ENCODE measurements around the gene COPG2. TPM values are rescaled to one million over a fixed set of nuclear protein-coding genes. Genes with fewer than 3 reads are reported as not detected.

COPG2 gene
- total RNA-seq, 1 donor from 2014 or later: 27.4 TPM

DNA sequence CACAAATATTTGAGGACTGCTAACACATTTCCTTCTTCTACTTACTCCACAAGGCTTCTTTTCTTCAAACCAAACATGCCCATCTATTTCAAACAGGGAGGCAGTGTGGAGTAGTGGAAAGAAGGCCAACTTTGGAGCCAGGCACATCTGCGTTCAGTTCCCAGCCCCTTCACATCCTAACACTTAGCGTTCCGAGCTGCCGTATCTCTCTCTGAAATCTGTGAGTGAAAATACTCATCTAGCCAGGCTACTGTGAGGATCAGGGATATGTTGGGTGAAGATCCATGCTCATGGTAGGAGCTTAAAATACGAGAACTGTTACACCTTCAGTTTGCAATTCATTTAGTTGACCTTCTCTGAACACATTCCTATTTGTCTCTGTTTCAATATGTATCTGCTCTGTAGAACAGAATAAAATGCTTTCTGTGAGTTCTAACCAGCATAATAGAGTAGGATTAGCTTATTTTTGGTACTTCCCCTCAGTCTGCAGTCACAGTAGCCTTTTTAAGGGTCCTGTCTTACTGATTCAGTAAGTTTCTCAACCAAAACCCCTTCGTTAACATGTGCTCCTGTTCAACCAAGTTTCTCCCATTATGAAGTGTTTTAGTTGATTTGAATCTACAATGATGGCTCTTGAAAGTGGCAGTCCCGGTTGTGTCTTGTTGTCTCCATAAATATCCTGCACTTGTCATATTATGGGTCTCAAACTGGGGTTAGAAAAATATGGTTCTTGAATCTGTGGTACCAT lies 180.0 kb downstream of the COPG2 start:
- Mint-ChIP-seq H3K36me3 (ENCODE audit: low read depth) (no peaks in the 10 kb centered on the region), H3K27ac (no peak overlapping the region), H3K27me3 (ENCODE audit: low read depth) (peaks cover 71% of the 10 kb centered on the region), H3K4me3 (ENCODE audit: low read depth) (no peak overlapping the region), H3K4me1 (ENCODE audit: low read depth) (peaks cover 24% of the 10 kb centered on the region), H3K9me3 (no peaks in the 10 kb centered on the region)
- intact Hi-C loops (cut with micrococcal nuclease): loop anchor here (5.0 to 10.0 kb wide), 3 partner anchors 234 to 269 kb away; no protein-coding TSS in a partner anchor
- no peak for DNase-seq (ENCODE audit: low spot score)

DNA sequence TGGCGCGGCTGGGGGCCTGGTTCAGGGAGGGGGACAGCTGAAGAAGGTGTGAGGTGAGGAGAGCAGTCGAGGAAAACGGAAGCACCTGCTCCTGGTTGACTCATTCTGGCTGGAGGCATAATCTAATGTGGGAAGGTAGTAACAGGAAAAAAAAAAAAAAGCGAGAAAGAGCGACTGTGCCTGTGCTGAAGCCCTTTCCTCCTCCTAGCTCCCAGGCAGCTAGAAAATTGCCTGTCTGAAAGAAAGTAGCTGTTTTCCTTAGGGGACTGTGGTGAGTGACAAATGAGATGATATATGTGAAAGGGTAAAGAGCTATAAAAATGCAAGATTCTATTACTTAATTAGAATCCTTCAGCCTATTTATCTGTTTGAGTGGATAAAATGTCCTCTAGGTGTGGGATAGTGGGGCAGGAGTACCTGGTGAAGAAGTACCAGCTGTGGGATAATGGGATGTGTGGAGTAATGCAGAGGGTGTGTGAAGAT lies 181.6 kb downstream of the COPG2 start:
- peaks cover 60% of the 10 kb centered on the region for H3K27me3 Mint-ChIP-seq (ENCODE audit: low read depth)

DNA sequence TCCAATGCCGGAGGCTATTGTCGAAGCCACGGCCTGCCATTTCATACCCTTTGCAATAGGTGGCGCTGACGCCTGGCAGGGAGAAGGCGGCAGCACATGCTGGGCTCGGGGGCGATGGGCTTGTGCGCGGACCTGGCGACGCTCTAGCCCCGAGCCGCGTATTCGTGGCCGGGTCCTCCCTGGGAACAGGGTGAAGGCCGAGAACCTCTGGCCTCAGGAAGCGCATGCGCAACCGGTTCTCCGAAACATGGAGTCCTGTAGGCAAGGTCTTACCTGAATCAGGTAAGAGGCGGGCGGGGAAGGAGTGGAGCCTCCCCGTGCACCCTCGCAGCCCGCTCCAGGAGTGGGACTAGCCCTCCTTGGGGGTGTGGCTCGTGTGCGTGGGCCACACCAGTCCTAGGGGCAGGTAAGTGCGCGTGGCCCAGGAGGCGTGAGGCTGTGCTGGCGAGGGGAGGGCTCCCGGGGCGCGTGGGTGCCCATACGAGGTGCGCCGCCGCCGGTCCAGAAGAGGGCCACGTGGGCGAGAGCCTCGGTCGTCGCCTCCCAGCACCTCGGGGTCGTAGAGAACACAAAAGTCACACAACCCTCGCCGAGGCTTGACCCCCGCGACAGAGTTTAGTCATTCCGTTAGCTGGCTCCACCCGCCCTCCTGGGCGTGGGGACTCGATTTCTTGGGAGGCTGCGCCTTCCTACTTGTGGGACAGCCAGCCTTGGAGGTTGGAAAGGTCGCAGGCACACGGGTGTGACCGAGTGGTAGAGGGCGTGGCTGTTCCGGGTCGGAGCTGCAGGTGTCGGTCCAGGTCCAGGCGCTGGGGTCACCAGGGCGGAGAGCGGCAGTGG lies 182.2 kb downstream of the COPG2 start:
- intact Hi-C loops (cut with micrococcal nuclease): loop anchor here (5.0 to 10.0 kb wide), 3 partner anchors 236 to 271 kb away; no protein-coding TSS in a partner anchor
- peak; percentile 37 for DNase-seq (ENCODE audit: low spot score)
- Mint-ChIP-seq H3K27ac (peak overlapping the region; percentile 3), H3K36me3 (ENCODE audit: low read depth) (no peaks in the 10 kb centered on the region), H3K27me3 (ENCODE audit: low read depth) (peaks cover 58% of the 10 kb centered on the region), H3K4me3 (ENCODE audit: low read depth) (peak overlapping the region; percentile 78), H3K4me1 (ENCODE audit: low read depth) (peaks cover 22% of the 10 kb centered on the region), H3K9me3 (no peaks in the 10 kb centered on the region)

More for the DNA sequence above, 181.6 kb downstream of the COPG2 start:
- Mint-ChIP-seq H3K4me1 (ENCODE audit: low read depth) (peaks cover 23% of the 10 kb centered on the region), H3K9me3 (no peaks in the 10 kb centered on the region), H3K36me3 (ENCODE audit: low read depth) (no peaks in the 10 kb centered on the region), H3K27ac (no peak overlapping the region), H3K4me3 (ENCODE audit: low read depth) (peak overlapping the region; percentile 78)
- intact Hi-C loops (cut with micrococcal nuclease): loop anchor here (5.0 to 10.0 kb wide), 3 partner anchors 235 to 270 kb away; no protein-coding TSS in a partner anchor
- DNase-seq (ENCODE audit: low spot score): no peak

DNA sequence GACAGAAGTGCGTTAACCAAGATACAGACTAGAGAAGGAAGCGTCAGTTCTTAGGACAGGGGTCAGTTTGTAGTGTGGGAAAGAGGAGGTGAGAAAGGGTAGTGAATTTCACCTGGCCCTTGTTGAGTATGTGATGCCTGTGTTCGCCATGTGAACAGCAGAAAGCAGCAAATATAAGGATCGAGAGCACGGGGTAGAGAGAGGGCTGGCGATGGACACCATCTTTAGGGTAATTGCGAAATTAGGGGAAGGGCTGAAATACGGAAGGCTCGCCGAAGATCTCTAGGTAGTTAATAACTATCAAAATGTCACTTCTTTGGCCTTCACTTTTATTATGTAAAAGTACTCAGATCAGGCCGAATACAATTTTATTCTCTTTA lies 182.8 kb downstream of the COPG2 start:
- intact Hi-C loops (cut with micrococcal nuclease): loop anchor here (5.0 to 10.0 kb wide), 3 partner anchors 237 to 272 kb away; no protein-coding TSS in a partner anchor
- no peak for DNase-seq (ENCODE audit: low spot score)
- H3K4me3 Mint-ChIP-seq (ENCODE audit: low read depth): peak overlapping the region; percentile 42
- no peaks in the 10 kb centered on the region for H3K9me3 Mint-ChIP-seq
- H3K27ac Mint-ChIP-seq: no peak overlapping the region
- H3K4me1 Mint-ChIP-seq (ENCODE audit: low read depth): peaks cover 19% of the 10 kb centered on the region
- peaks cover 53% of the 10 kb centered on the region for H3K27me3 Mint-ChIP-seq (ENCODE audit: low read depth)
- no peaks in the 10 kb centered on the region for H3K36me3 Mint-ChIP-seq (ENCODE audit: low read depth)

DNA sequence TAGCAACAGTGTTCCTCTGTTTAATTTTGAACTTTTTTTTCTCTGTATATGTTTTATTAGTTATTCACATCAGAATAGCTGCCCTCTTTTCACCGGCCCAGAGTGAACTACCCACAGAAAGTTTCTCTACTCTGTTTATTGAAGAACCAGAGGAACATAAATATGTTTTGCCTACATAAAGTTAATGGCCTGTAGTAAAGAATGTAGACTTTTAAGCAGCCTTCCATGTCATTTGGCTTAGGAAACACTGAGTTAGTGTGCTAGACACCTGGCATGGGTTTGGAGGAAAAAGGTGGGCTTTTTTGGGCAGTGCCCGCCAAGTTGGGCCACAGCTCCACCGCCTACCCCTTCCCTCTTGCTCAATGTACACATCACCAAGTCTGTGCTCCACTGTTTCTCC lies 185.5 kb downstream of the COPG2 start:
- Mint-ChIP-seq H3K4me1 (ENCODE audit: low read depth) (peaks cover 19% of the 10 kb centered on the region), H3K27ac (no peak overlapping the region), H3K36me3 (ENCODE audit: low read depth) (no peaks in the 10 kb centered on the region), H3K9me3 (peaks cover 11% of the 10 kb centered on the region), H3K27me3 (ENCODE audit: low read depth) (peaks cover 36% of the 10 kb centered on the region), H3K4me3 (ENCODE audit: low read depth) (no peak overlapping the region)
- intact Hi-C loops (cut with micrococcal nuclease): loop anchor here (10.0 kb wide), 1 partner anchor 238 kb away; no protein-coding TSS in a partner anchor
- no peak for DNase-seq (ENCODE audit: low spot score)

DNA sequence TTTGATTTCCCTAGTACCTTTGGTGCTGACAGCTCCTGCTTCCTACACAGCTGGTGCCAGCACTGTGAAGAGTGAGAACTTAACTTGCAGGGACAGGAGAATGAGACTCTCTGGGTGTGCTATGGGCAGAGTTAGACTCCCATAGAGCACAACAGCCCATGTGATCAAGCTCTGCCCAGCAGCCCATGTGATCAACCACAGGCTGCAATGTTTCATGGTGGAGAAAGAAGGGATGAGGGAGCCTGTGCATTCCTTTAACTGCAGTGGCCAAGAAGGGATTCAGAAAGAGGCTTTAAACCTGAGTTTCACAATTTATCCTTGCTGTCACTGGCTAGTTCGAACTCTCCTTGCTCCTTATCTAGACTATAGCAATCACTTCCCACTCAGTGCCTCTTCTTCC lies 186.7 kb downstream of the COPG2 start:
- H3K4me3 Mint-ChIP-seq (ENCODE audit: low read depth): no peak overlapping the region
- H3K4me1 Mint-ChIP-seq (ENCODE audit: low read depth): peaks cover 15% of the 10 kb centered on the region
- peaks cover 29% of the 10 kb centered on the region for H3K27me3 Mint-ChIP-seq (ENCODE audit: low read depth)
- H3K27ac Mint-ChIP-seq: no peak overlapping the region
- no peaks in the 10 kb centered on the region for H3K36me3 Mint-ChIP-seq (ENCODE audit: low read depth)
- intact Hi-C loops (cut with micrococcal nuclease): loop anchor here (10.0 kb wide), 1 partner anchor 237 kb away; no protein-coding TSS in a partner anchor
- no peak for DNase-seq (ENCODE audit: low spot score)
- peaks cover 14% of the 10 kb centered on the region for H3K9me3 Mint-ChIP-seq

DNA sequence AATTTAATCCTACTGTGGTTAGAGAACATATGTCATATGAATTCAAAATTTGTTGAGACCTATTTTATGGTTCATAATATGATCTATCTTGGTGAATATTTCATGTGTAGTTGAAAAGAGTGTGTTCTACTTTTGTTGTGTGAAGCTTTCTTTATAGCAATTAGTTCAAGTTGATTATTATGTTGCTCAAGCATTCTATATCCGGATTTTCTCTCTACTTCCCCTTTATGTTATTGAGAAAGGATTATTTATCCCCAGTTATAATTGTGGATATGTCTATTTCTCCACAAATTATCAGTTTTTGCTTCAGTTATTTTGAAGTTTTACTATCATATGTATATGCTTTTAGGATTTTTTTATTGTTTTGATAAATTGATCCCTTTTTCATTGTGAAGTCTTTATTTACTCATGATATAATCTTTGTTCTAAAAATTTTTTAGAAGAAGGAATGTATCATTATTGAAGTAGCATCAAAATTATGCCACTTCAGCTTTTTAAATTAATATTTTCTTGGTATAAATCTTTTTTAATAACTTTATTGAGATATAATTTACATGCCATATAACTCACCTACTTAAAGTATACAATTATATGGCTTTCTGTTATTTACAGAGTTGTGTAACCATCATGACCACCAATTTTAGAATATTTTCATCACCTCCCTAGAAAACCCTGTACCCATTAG lies 188.7 kb downstream of the COPG2 start:
- peaks cover 14% of the 10 kb centered on the region for H3K9me3 Mint-ChIP-seq
- H3K4me1 Mint-ChIP-seq (ENCODE audit: low read depth): peaks cover 1% of the 10 kb centered on the region
- intact Hi-C loops (cut with micrococcal nuclease): loop anchor here (10.0 kb wide), 1 partner anchor 235 kb away; no protein-coding TSS in a partner anchor
- H3K27me3 Mint-ChIP-seq (ENCODE audit: low read depth): peaks cover 12% of the 10 kb centered on the region
- H3K27ac Mint-ChIP-seq: no peak overlapping the region
- DNase-seq (ENCODE audit: low spot score): no peak
- no peak overlapping the region for H3K4me3 Mint-ChIP-seq (ENCODE audit: low read depth)
- H3K36me3 Mint-ChIP-seq (ENCODE audit: low read depth): no peaks in the 10 kb centered on the region

DNA sequence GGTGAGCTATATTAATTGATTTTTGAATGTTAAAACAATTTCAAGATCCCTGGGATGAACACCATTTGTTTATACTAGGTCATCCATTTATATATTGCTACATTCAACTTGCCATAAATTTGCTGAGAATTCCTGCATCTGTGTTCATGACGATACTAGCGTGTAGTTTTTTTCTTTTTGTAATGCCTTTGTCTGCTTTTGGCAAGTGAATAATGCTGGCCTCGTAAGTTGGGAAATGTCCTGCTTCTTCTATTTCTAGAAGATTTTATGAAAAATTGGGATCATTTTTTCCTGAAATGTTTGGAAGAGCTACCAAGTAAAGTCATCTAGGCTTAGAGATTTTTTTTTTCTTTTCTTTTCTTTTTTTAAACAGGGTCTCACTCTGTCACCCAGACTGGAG lies 189.6 kb downstream of the COPG2 start:
- H3K9me3 Mint-ChIP-seq: peaks cover 14% of the 10 kb centered on the region
- H3K4me3 Mint-ChIP-seq (ENCODE audit: low read depth): no peak overlapping the region
- H3K27me3 Mint-ChIP-seq (ENCODE audit: low read depth): peaks cover 6% of the 10 kb centered on the region
- intact Hi-C loops (cut with micrococcal nuclease): no loop called here
- no peak for DNase-seq (ENCODE audit: low spot score)
- no peak overlapping the region for H3K27ac Mint-ChIP-seq
- H3K36me3 Mint-ChIP-seq (ENCODE audit: low read depth): no peaks in the 10 kb centered on the region
- H3K4me1 Mint-ChIP-seq (ENCODE audit: low read depth): no peaks in the 10 kb centered on the region

DNA sequence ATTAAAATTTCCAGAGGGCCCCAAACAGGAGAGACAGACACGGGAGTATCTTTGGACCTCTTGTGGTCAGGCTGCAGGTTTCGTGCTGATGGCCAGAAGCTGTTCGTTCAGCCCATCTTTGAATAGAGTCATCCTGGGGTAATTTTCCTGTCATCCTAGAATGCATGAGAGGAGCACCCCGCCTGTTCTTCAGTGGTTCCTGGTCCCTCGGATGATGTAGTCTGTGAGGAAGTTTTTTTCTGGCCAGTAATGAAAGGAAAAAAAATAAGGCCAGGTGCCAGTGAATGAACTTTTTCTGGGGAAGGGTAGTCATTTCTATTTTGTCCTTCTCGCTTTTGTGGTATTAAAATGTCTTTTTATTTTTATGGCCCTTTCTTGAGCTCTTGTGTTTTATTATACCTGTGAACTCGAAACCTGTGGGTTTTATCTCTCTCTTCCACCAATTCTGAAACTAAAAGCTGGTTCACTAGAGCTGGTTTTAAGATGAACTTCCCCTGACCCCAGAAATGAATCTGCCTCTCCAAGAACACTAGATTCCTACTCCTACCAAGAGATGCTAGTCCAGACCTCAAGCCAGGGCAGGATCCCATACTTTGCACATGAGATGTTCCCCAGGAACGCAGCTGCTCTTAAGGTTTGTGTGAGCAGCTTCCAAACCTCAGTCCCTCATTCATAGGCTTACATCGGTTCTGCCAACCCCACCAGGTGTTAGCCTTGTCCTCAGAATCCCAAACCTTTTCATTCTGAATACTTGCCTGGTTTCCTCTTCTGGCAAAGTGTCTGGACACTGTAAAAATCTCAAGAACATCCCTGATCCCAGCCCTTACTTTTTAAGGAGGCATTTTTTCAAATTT lies 192.0 kb downstream of the COPG2 start:
- H3K27ac Mint-ChIP-seq: no peak overlapping the region
- intact Hi-C loops (cut with micrococcal nuclease): no loop called here
- no peaks in the 10 kb centered on the region for H3K36me3 Mint-ChIP-seq (ENCODE audit: low read depth)
- H3K27me3 Mint-ChIP-seq (ENCODE audit: low read depth): no peaks in the 10 kb centered on the region
- DNase-seq (ENCODE audit: low spot score): no peak
- peaks cover 14% of the 10 kb centered on the region for H3K9me3 Mint-ChIP-seq
- H3K4me3 Mint-ChIP-seq (ENCODE audit: low read depth): no peak overlapping the region
- no peaks in the 10 kb centered on the region for H3K4me1 Mint-ChIP-seq (ENCODE audit: low read depth)

DNA sequence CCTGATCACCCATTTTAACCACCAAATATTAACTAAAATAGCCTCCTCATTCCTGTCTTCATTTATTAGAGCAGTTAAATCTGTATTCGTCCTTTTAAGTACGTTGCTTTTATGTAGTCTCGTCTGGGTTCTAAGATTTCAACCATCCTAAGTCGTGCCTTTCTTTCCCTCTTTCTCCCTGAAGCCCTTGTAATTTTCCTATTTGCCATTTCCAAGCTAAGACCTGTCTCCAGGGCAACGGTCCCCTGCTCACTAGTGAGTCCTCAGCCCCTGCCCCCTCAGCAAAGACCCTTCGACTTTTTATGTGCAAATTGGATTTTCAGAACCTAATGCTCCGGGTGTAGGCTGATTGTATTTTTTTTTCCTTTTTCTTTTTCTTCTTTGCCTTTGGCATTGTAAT lies 192.8 kb downstream of the COPG2 start:
- Mint-ChIP-seq H3K9me3 (peaks cover 14% of the 10 kb centered on the region), H3K27me3 (ENCODE audit: low read depth) (peaks cover 2% of the 10 kb centered on the region), H3K4me3 (ENCODE audit: low read depth) (no peak overlapping the region), H3K27ac (no peak overlapping the region), H3K4me1 (ENCODE audit: low read depth) (no peaks in the 10 kb centered on the region), H3K36me3 (ENCODE audit: low read depth) (no peaks in the 10 kb centered on the region)
- DNase-seq (ENCODE audit: low spot score): no peak
- intact Hi-C loops (cut with micrococcal nuclease): no loop called here

DNA sequence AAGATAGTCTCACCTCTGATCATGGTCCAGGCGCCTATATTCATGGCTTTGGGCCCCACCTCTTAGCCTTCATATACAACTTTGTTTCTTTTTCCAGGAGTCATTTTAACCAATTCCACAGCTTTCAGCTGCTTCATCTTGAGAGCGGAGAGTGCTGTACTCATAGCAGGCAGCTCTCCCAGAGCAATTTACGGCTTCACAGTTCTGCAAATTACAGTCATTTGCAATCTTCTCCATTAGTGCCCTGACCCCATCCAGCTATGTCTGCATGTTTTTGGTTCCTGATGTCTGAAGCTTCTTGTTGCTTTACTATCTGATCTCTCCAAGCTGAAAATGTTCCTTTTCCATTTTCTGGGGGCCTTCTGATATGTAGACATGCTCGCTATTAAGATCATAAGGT lies 194.7 kb downstream of the COPG2 start:
- Mint-ChIP-seq H3K9me3 (peaks cover 9% of the 10 kb centered on the region), H3K27ac (no peak overlapping the region), H3K4me1 (ENCODE audit: low read depth) (no peaks in the 10 kb centered on the region), H3K36me3 (ENCODE audit: low read depth) (no peaks in the 10 kb centered on the region), H3K27me3 (ENCODE audit: low read depth) (peaks cover 4% of the 10 kb centered on the region), H3K4me3 (ENCODE audit: low read depth) (no peak overlapping the region)
- intact Hi-C loops (cut with micrococcal nuclease): no loop called here
- DNase-seq (ENCODE audit: low spot score): no peak

DNA sequence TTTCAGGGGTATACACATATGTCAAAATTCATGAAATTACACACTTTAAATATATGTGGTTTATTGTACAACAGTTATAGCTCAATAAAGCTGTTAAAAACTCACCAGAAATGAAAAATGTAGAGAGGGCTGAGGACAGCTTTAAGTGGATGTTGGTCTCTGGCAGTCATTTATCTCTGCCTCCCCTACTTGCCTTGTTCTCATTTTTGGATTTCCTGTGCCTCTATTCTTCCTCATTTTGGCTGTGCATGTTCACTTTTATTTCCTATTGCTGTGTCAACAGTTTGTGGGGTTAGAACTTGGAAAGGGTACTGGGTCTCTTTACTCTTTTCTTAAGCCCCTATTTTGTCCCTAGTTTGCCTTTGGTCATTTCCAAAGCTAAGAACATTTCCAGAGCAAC lies 195.3 kb downstream of the COPG2 start:
- H3K27me3 Mint-ChIP-seq (ENCODE audit: low read depth): peaks cover 5% of the 10 kb centered on the region
- no peak overlapping the region for H3K4me3 Mint-ChIP-seq (ENCODE audit: low read depth)
- intact Hi-C loops (cut with micrococcal nuclease): no loop called here
- H3K9me3 Mint-ChIP-seq: peaks cover 6% of the 10 kb centered on the region
- H3K36me3 Mint-ChIP-seq (ENCODE audit: low read depth): no peaks in the 10 kb centered on the region
- no peak overlapping the region for H3K27ac Mint-ChIP-seq
- H3K4me1 Mint-ChIP-seq (ENCODE audit: low read depth): no peaks in the 10 kb centered on the region
- DNase-seq (ENCODE audit: low spot score): no peak
